HEK293 (cell line): ENCODE measurements around the gene NAPB.

Experiments
- ELK4 ChIP-seq: IDR thresholded peaks from 2 replicates; pipeline ENCODE4 v1.6.1; 2011; ENCODE audit warnings: mild to moderate bottlenecking, low read depth, low read length, borderline replicate concordance
- FEZF1 ChIP-seq: fragments of 450-650 bp; formaldehyde crosslinking; IDR thresholded peaks from 2 replicates; pipeline ENCODE4 v1.5.1; 2016; ENCODE audit warnings: missing biosample characterization, missing genetic modification characterization
- HOXA7 ChIP-seq: sonication (generic); formaldehyde crosslinking; IDR thresholded peaks from 2 replicates; pipeline ENCODE4 v1.8.1; 2022; ENCODE audit warnings: missing genetic modification reagents, borderline replicate concordance
- KLF1 ChIP-seq: fragments of 450-650 bp; formaldehyde crosslinking; IDR thresholded peaks from 2 replicates; pipeline ENCODE4 v1.5.1; 2016; ENCODE audit warnings: missing biosample characterization, missing genetic modification characterization
- SALL2 ChIP-seq: fragments of 450-650 bp; formaldehyde crosslinking; IDR thresholded peaks from 2 replicates; pipeline ENCODE4 v1.5.0; 2017; ENCODE audit warnings: missing biosample characterization, mild to moderate bottlenecking, missing genetic modification characterization, borderline replicate concordance
- SP7 ChIP-seq: fragments of 450-650 bp; formaldehyde crosslinking; IDR thresholded peaks from 2 replicates; pipeline ENCODE4 v1.5.1; 2016; ENCODE audit warnings: missing biosample characterization, missing genetic modification characterization
- YY2 ChIP-seq: fragments of 450-650 bp; formaldehyde crosslinking; IDR thresholded peaks from 2 replicates; pipeline ENCODE4 v1.5.1; 2016; ENCODE audit warnings: missing biosample characterization, missing genetic modification characterization
- ZBTB17 ChIP-seq: fragments of 450-650 bp; formaldehyde crosslinking; IDR thresholded peaks from 2 replicates; pipeline ENCODE4 v1.5.1; 2016; ENCODE audit warnings: missing biosample characterization, missing genetic modification characterization
- ZFHX2 ChIP-seq: fragments of 450-650 bp; formaldehyde crosslinking; conservative IDR thresholded peaks from 2 replicates; pipeline ENCODE4 v1.5.1; 2016; ENCODE audit warnings: missing biosample characterization, missing genetic modification characterization
- ZNF112 ChIP-seq: fragments of 450-650 bp; formaldehyde crosslinking; IDR thresholded peaks from 2 replicates; pipeline ENCODE4 v1.5.0; 2017; ENCODE audit warnings: missing biosample characterization, missing genetic modification characterization
- ZNF140 ChIP-seq: fragments of 450-650 bp; formaldehyde crosslinking; IDR thresholded peaks from 2 replicates; pipeline ENCODE4 v1.5.1; 2016; ENCODE audit warnings: missing biosample characterization, missing genetic modification characterization
- ZNF155 ChIP-seq: fragments of 450-650 bp; formaldehyde crosslinking; IDR thresholded peaks from 2 replicates; pipeline ENCODE4 v1.5.1; 2016; ENCODE audit warnings: missing biosample characterization, missing genetic modification characterization
- ZNF157 ChIP-seq: fragments of 450-650 bp; formaldehyde crosslinking; IDR thresholded peaks from 2 replicates; pipeline ENCODE4 v1.5.1; 2016; ENCODE audit warnings: missing biosample characterization, missing genetic modification characterization
- ZNF184 ChIP-seq: fragments of 450-650 bp; IDR thresholded peaks from 2 replicates; pipeline ENCODE4 v1.5.1; 2018; ENCODE audit warnings: missing biosample characterization, mild to moderate bottlenecking, missing genetic modification characterization
- ZNF202 ChIP-seq: fragments of 450-650 bp; formaldehyde crosslinking; IDR thresholded peaks from 2 replicates; pipeline ENCODE4 v1.5.1; 2016; ENCODE audit warnings: missing biosample characterization, missing genetic modification characterization, borderline replicate concordance
- ZNF302 ChIP-seq: fragments of 450-650 bp; formaldehyde crosslinking; IDR thresholded peaks from 2 replicates; pipeline ENCODE4 v1.5.1; 2016; ENCODE audit warnings: missing biosample characterization, missing genetic modification characterization, low read depth
- ZNF335 ChIP-seq: fragments of 450-650 bp; formaldehyde crosslinking; conservative IDR thresholded peaks from 2 replicates; pipeline ENCODE4 v1.5.1; 2016; ENCODE audit warnings: missing biosample characterization, missing genetic modification characterization
- ZNF341 ChIP-seq: fragments of 450-650 bp; formaldehyde crosslinking; IDR thresholded peaks from 2 replicates; pipeline ENCODE4; 2016; ENCODE audit warnings: low read depth, missing biosample characterization, missing genetic modification characterization
- ZNF514 ChIP-seq: fragments of 450-650 bp; formaldehyde crosslinking; IDR thresholded peaks from 2 replicates; pipeline ENCODE4 v1.5.1; 2016; ENCODE audit warnings: missing biosample characterization, missing genetic modification characterization
- ZNF623 ChIP-seq: fragments of 450-650 bp; formaldehyde crosslinking; IDR thresholded peaks from 2 replicates; pipeline ENCODE4 v1.5.1; 2016; ENCODE audit warnings: missing biosample characterization, missing genetic modification characterization
- ZSCAN4 ChIP-seq: fragments of 450-650 bp; formaldehyde crosslinking; IDR thresholded peaks from 2 replicates; pipeline ENCODE4 v1.5.1; 2017; ENCODE audit warnings: missing biosample characterization, missing genetic modification characterization
- TF ChIP-seq, protein P1 (sequence below): fragments of 450-650 bp; formaldehyde crosslinking; IDR thresholded peaks from 2 replicates; pipeline ENCODE4 v1.5.1; 2016; ENCODE audit warnings: missing biosample characterization, missing genetic modification characterization
- TF ChIP-seq, protein P2 (sequence below): fragments of 450-650 bp; formaldehyde crosslinking; IDR thresholded peaks from 2 replicates; pipeline ENCODE4 v1.5.1; 2016; ENCODE audit warnings: missing biosample characterization, missing genetic modification characterization
- TF ChIP-seq, protein P3 (sequence below): fragments of 450-650 bp; formaldehyde crosslinking; IDR thresholded peaks from 2 replicates; pipeline ENCODE4 v1.5.1; 2017; ENCODE audit warnings: missing biosample characterization, missing genetic modification characterization

NAPB gene

GRCh38 chr20:23420943-23421931, at the start of gene NAPB (continued):
- TF ChIP-seq ZSCAN4 (tag by site-specific recombination) (no peak), SP7 (tag by site-specific recombination) (peak; percentile 49; the same call in 1 of the 2 replicates), YY2 (tag by site-specific recombination) (peak; percentile 88; the same call in 1 of the 2 replicates), ZNF341 (tag by site-specific recombination) (peak; percentile 88), ZBTB17 (tag by site-specific recombination) (peak; percentile 87), KLF1 (no peak), ZNF302 (tag by site-specific recombination) (no peak), ZNF623 (tag by site-specific recombination) (no peak), HOXA7 (no peak), ZNF514 (no peak), SALL2 (no peak), ZFHX2 (tag by site-specific recombination) (peak; percentile 59), ZNF202 (tag by site-specific recombination) (no peak), ELK4 (no peak), ZNF335 (tag by site-specific recombination) (peak; percentile 98), ZNF112 (tag by site-specific recombination) (no peak), ZNF157 (tag by site-specific recombination) (no peak), FEZF1 (no peak), ZNF184 (tag by site-specific recombination) (no peak), ZNF155 (no peak), ZNF140 (tag by site-specific recombination) (no peak)
- TF ChIP-seq, protein P1, sequence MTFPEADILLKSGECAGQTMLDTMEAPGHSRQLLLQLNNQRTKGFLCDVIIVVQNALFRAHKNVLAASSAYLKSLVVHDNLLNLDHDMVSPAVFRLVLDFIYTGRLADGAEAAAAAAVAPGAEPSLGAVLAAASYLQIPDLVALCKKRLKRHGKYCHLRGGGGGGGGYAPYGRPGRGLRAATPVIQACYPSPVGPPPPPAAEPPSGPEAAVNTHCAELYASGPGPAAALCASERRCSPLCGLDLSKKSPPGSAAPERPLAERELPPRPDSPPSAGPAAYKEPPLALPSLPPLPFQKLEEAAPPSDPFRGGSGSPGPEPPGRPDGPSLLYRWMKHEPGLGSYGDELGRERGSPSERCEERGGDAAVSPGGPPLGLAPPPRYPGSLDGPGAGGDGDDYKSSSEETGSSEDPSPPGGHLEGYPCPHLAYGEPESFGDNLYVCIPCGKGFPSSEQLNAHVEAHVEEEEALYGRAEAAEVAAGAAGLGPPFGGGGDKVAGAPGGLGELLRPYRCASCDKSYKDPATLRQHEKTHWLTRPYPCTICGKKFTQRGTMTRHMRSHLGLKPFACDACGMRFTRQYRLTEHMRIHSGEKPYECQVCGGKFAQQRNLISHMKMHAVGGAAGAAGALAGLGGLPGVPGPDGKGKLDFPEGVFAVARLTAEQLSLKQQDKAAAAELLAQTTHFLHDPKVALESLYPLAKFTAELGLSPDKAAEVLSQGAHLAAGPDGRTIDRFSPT (tag by site-specific recombination) = no peak
- TF ChIP-seq, protein P2, sequence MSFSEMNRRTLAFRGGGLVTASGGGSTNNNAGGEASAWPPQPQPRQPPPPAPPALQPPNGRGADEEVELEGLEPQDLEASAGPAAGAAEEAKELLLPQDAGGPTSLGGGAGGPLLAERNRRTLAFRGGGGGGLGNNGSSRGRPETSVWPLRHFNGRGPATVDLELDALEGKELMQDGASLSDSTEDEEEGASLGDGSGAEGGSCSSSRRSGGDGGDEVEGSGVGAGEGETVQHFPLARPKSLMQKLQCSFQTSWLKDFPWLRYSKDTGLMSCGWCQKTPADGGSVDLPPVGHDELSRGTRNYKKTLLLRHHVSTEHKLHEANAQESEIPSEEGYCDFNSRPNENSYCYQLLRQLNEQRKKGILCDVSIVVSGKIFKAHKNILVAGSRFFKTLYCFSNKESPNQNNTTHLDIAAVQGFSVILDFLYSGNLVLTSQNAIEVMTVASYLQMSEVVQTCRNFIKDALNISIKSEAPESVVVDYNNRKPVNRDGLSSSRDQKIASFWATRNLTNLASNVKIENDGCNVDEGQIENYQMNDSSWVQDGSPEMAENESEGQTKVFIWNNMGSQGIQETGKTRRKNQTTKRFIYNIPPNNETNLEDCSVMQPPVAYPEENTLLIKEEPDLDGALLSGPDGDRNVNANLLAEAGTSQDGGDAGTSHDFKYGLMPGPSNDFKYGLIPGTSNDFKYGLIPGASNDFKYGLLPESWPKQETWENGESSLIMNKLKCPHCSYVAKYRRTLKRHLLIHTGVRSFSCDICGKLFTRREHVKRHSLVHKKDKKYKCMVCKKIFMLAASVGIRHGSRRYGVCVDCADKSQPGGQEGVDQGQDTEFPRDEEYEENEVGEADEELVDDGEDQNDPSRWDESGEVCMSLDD (tag by site-specific recombination) = peak; percentile 28
- TF ChIP-seq, protein P3, sequence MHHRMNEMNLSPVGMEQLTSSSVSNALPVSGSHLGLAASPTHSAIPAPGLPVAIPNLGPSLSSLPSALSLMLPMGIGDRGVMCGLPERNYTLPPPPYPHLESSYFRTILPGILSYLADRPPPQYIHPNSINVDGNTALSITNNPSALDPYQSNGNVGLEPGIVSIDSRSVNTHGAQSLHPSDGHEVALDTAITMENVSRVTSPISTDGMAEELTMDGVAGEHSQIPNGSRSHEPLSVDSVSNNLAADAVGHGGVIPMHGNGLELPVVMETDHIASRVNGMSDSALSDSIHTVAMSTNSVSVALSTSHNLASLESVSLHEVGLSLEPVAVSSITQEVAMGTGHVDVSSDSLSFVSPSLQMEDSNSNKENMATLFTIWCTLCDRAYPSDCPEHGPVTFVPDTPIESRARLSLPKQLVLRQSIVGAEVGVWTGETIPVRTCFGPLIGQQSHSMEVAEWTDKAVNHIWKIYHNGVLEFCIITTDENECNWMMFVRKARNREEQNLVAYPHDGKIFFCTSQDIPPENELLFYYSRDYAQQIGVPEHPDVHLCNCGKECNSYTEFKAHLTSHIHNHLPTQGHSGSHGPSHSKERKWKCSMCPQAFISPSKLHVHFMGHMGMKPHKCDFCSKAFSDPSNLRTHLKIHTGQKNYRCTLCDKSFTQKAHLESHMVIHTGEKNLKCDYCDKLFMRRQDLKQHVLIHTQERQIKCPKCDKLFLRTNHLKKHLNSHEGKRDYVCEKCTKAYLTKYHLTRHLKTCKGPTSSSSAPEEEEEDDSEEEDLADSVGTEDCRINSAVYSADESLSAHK (tag by site-specific recombination) = peak; percentile 31; the same call in 1 of the 2 replicates
